Vagina (tissue), 2 donors: Measurements from ENCODE around the gene ZNF107.

Source experiments
- POLR2A ChIP-seq, 2 donors: fragments of 450-650 bp; IDR thresholded peaks; one replicate each; pipeline ENCODE4 v1.6.1; 2017; ENCODE audit warnings: antibody characterized with exemption in 2 of 2, mild to moderate bottlenecking in 2 of 2, moderate library complexity in 2 of 2
- POLR2AphosphoS5 ChIP-seq, 2 donors: sonication (generic); formaldehyde crosslinking; IDR thresholded peaks; one replicate each; pipeline ENCODE4 v1.9.0; 2017; ENCODE audit warnings: antibody characterized with exemption in 2 of 2, mild to moderate bottlenecking in 2 of 2, low read depth in 1 of 2; ENCODE audit not compliant: insufficient read depth in 1 of 2
- TF ChIP-seq, protein P1 (sequence below), 3 experiments: fragments of 450-650 bp in 2 of 3; fragments of 200-600 bp in 1 of 3; sonication (generic) in 1 of 3; IDR thresholded peaks; one replicate each; pipeline ENCODE4 v1.5.1; 2017 to 2019; ENCODE audit warnings: antibody characterized with exemption in 3 of 3, mild to moderate bottlenecking in 2 of 3, moderate library complexity in 2 of 3

DNA sequence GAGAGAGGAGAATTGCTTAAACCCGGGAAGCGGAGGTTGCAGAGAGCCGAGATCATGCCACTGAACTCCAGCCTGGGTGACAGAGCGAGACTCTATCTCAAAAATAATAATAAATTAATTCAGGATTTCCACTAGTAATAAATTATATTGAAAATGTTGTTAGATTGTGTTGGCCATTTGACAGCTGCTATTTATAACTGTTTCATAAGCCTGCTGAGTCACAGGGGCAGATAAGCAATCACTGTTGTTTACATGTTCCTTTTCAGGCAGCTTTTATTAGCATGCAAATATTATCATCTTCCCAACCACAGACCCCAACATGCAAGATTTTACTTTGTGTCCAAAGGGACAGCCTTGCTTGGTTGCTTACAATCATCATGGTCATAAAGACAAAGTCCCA lies 78.7 kb downstream of the ZNF107 start:
- TF ChIP-seq, protein P1, sequence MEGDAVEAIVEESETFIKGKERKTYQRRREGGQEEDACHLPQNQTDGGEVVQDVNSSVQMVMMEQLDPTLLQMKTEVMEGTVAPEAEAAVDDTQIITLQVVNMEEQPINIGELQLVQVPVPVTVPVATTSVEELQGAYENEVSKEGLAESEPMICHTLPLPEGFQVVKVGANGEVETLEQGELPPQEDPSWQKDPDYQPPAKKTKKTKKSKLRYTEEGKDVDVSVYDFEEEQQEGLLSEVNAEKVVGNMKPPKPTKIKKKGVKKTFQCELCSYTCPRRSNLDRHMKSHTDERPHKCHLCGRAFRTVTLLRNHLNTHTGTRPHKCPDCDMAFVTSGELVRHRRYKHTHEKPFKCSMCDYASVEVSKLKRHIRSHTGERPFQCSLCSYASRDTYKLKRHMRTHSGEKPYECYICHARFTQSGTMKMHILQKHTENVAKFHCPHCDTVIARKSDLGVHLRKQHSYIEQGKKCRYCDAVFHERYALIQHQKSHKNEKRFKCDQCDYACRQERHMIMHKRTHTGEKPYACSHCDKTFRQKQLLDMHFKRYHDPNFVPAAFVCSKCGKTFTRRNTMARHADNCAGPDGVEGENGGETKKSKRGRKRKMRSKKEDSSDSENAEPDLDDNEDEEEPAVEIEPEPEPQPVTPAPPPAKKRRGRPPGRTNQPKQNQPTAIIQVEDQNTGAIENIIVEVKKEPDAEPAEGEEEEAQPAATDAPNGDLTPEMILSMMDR (IDR thresholded peaks at IDR 0.05) = no peak
- no peak for TF ChIP-seq POLR2A (IDR thresholded peaks at IDR 0.05)
- no peak for TF ChIP-seq POLR2AphosphoS5 (IDR thresholded peaks at IDR 0.05; ENCODE audit: insufficient read depth in 1 of 2, low read depth in 1 of 2)
